Brain microvascular endothelial cell (primary cell): Measurements from ENCODE around the gene GAL.
A peak's percentile ranks its signal among the peaks of the same experiment; 100 is the strongest.

Experiments
- DNase-seq: peaks from one replicate; pipeline ENCODE4 v3.0.0-alpha.2; 2020
- H3K27ac ChIP-seq: fragments of 250-450 bp; sonication (Bioruptor Pico); 2 replicates; pipeline ENCODE4 v1.5.1; 2020; ENCODE audit warnings: mild to moderate bottlenecking, moderate library complexity
- H3K27me3 ChIP-seq: fragments of 250-450 bp; sonication (Bioruptor Pico); replicated peaks from 2 replicates; pipeline ENCODE4 v1.5.1; 2020; ENCODE audit warnings: mild to moderate bottlenecking
- H3K36me3 ChIP-seq: fragments of 250-450 bp; sonication (Bioruptor Pico); replicated peaks from 2 replicates; pipeline ENCODE4 v1.5.1; 2020; ENCODE audit warnings: mild to moderate bottlenecking
- H3K4me3 ChIP-seq: 2 replicates; pipeline ENCODE4 v1.5.1; 2011; ENCODE audit warnings: low read depth, mild to moderate bottlenecking, control low read depth, low read length, moderate library complexity
- CTCF ChIP-seq: IDR thresholded peaks from 2 replicates; pipeline ENCODE4 v1.5.1; 2011; ENCODE audit warnings: low read depth, mild to moderate bottlenecking, moderate library complexity, low read length, control low read depth, inconsistent platforms; ENCODE audit errors: missing control alignments
- in situ Hi-C: cut with HindIII; loops from 2 replicates; pipeline ENCODE4 v1.10.0; 2017; ENCODE audit warnings: low sequenced_read_pairs, low pct_ligation_motif_present

Gene GAL

GRCh38 chr11:68687986-68688385 is 3.6 kb downstream of the GAL start:
- H3K36me3 ChIP-seq: no peaks in the 10 kb centered on the region
- DNase-seq: no peak
- in situ Hi-C loops: no loop called here
- TF ChIP-seq CTCF: no peak
- peaks cover 52% of the 10 kb centered on the region for H3K27me3 ChIP-seq
- no peak overlapping the region for H3K4me3 ChIP-seq
- H3K27ac ChIP-seq: no peak overlapping the region

- TF ChIP-seq CTCF: no peak
- in situ Hi-C loops: no loop called here
- no peak for DNase-seq
- H3K4me3 ChIP-seq: no peak overlapping the region
- H3K27ac ChIP-seq: no peak overlapping the region
- no peaks in the 10 kb centered on the region for H3K36me3 ChIP-seq
- peaks cover 45% of the 10 kb centered on the region for H3K27me3 ChIP-seq
Observed at GRCh38 chr11:68688881-68689280, 4.5 kb downstream of the GAL start.

- no peak for TF ChIP-seq CTCF
- in situ Hi-C loops: no loop called here
Observed at GRCh38 chr11:68689737-68690625, 5.6 kb downstream of the GAL start.

GRCh38 chr11:68690671-68691401 is 6.5 kb downstream of the GAL start:
- in situ Hi-C loops: no loop called here
- Histone ChIP-seq H3K36me3 (no peaks in the 10 kb centered on the region), H3K27ac (no peak overlapping the region), H3K4me3 (no peak overlapping the region), H3K27me3 (peaks cover 33% of the 10 kb centered on the region)
- no peak for DNase-seq
- TF ChIP-seq CTCF: peak; percentile 16

More at GRCh38 chr11:68689737-68690625, 5.6 kb downstream of the GAL start:
- H3K27me3 ChIP-seq: peaks cover 38% of the 10 kb centered on the region
- no peak overlapping the region for H3K4me3 ChIP-seq
- no peak for DNase-seq
- H3K36me3 ChIP-seq: no peaks in the 10 kb centered on the region
- H3K27ac ChIP-seq: no peak overlapping the region

- H3K36me3 ChIP-seq: no peaks in the 10 kb centered on the region
- in situ Hi-C loops: no loop called here
- no peak overlapping the region for H3K4me3 ChIP-seq
- no peak for DNase-seq
- no peak overlapping the region for H3K27ac ChIP-seq
- TF ChIP-seq CTCF: no peak
- H3K27me3 ChIP-seq: peaks cover 30% of the 10 kb centered on the region
Observed at GRCh38 chr11:68691402-68691784, 7.0 kb downstream of the GAL start.
